Measurements from ENCODE around the gene FUT7. TPM values are rescaled to one million over a fixed set of nuclear protein-coding genes. Genes with fewer than 3 reads are reported as not detected.

FUT7 gene
- total RNA-seq, 1 donor from 2014 or later, result not detected

DNA sequence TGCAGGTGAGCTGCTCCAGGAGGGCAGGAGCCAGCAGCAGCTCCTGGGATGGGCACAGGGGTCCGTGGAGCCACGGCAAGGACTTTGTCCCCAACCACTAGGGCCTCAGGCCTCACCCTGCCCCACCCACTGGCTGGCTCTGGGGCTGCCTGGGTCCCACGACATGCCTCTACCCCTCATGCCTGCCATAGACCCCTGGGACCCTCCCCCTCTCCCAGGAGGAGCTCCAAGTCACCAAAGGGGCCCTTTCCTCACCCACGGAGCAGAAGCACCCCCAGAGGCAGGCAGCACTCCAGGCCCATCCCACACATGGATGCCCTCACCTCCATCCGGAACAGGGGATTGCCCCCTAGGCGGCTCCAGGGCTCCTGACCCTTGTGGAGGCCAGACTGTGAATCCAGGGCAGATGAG lies 10.3 kb downstream of the FUT7 start:
- H3K27me3 Mint-ChIP-seq (ENCODE audit: low read depth), result no peaks in the 10 kb centered on the region
- intact Hi-C loops (cut with micrococcal nuclease), result no loop called here
- no peaks in the 10 kb centered on the region for H3K9me3 Mint-ChIP-seq
- no peak overlapping the region for H3K27ac Mint-ChIP-seq
- DNase-seq (ENCODE audit: low spot score), result no peak
- H3K36me3 Mint-ChIP-seq (ENCODE audit: low read depth), result no peaks in the 10 kb centered on the region
- H3K4me3 Mint-ChIP-seq (ENCODE audit: low read depth), result no peak overlapping the region
- H3K4me1 Mint-ChIP-seq (ENCODE audit: low read depth), result no peaks in the 10 kb centered on the region

DNA sequence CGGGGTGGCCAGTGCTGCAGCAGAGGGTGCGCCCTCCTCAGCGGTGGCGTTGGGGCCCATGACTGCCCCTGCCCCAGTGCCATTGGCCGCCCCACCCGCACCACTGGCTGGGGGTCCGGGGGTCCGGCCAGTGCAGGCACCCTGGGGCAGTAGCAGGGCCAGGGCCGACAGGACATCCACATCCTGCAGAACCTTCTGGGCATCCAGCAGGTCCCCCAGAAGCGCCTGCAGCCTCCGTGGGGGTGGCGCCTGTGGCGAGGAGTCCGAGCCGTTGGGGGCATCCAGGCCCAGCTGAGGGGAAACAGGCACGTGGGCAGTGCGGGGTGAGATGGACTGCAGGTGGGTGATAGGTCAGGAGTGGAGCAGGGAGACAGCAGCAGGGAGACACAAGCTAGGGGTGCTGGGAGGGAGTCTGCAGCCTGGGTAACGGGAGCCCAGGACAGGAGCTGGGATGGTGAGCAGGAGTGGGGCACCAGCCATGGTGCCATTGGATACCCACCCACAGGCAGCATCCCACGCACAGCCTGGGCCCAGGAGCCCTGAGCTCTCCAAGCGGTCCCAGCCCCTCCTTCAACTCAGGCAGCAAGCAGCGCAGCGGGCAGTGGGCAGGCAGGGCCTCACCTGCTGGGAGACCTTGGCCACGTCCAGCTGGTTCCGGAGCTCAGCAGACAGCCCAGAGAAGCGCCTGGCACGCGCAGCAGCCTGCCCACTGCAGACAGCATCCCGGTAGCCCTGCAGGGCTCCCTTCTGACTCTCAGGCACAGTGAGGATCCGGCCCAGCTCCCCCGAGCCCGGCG lies 10.9 kb downstream of the FUT7 start:
- H3K36me3 Mint-ChIP-seq (ENCODE audit: low read depth), result no peaks in the 10 kb centered on the region
- no peak overlapping the region for H3K27ac Mint-ChIP-seq
- DNase-seq (ENCODE audit: low spot score), result no peak
- no peaks in the 10 kb centered on the region for H3K9me3 Mint-ChIP-seq
- no peaks in the 10 kb centered on the region for H3K4me1 Mint-ChIP-seq (ENCODE audit: low read depth)
- H3K27me3 Mint-ChIP-seq (ENCODE audit: low read depth), result no peaks in the 10 kb centered on the region
- intact Hi-C loops (cut with micrococcal nuclease), result no loop called here
- no peak overlapping the region for H3K4me3 Mint-ChIP-seq (ENCODE audit: low read depth)

DNA sequence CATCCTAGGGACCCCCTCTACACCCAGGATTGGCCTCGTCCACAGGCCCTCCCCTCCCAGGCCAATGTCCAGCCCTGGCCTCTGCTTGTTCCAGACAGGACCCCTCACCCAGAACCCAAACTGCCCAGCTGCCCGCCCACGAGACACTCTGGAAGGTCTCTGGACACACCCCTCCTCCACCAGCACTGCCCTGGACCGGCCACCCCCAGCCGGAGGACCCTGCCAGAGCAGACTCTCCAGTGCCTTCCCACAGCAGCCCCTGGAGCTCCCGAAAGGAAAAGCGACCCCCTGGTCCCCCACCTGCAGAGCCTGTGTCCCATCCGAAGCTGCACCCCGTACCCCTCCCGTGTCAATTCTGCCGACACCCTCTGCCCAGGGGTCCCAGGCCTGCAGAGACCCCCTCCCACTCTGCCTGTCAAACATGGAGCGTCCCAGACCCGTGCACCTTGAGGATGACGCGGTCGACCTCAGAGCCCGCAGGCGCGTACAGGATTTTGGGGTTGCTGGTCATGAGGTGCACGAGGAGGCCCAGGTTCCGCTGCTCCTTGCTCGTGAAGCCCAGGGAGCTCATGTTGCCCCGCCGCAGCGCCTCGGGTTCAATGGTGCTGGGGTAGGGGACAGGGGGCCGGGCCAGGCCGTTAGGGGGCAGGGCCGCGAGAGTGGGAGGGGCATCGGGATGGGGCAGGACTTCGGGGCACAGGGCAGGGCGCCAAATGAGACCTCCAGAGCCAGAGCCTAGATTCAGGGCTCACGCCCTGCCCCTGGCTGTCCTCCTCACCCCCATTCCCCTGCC lies 11.8 kb downstream of the FUT7 start:
- H3K27me3 Mint-ChIP-seq (ENCODE audit: low read depth), result no peaks in the 10 kb centered on the region
- no peaks in the 10 kb centered on the region for H3K4me1 Mint-ChIP-seq (ENCODE audit: low read depth)
- DNase-seq (ENCODE audit: low spot score), result no peak
- no peak overlapping the region for H3K4me3 Mint-ChIP-seq (ENCODE audit: low read depth)
- H3K9me3 Mint-ChIP-seq, result no peaks in the 10 kb centered on the region
- no peak overlapping the region for H3K27ac Mint-ChIP-seq
- intact Hi-C loops (cut with micrococcal nuclease), result no loop called here
- H3K36me3 Mint-ChIP-seq (ENCODE audit: low read depth), result no peaks in the 10 kb centered on the region

DNA sequence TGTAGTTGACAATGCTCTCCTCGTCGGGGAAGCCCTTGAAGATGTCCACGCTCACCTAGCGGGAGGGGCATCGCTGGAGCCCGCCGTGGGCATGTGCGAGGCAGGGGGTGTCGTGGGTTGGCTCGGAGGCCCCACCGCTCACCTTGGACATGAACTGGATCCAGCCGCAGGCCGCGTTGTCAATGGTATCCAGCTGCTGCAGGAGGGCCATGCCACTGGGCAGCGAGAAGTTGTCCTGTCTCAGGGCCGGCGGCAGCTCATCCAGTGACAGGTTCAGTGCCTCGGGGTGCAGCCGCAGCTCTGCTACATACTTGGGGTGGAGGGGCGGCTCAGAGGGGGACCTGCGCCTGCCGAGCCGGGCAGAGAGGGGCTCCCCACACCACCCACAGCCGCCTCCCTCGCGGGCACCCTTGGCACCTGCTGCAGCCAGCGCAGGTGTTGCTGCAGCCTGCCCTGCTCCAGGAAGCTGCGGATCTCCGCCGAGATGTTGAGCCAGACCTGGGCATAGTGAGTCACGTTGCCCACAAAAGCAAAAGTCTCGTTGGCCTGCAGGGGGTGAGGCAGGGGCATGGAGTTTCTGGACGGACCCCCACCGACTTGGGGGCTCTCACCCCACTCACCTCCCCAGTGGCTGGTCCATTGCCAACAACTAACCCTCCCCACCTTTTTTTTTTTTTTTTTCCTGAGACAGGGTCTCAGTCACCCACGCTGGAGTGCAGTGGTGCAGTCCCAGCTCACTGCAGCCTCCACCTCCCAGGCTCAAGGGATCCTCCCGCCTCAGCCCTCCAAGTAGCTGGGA lies 12.9 kb downstream of the FUT7 start:
- Mint-ChIP-seq H3K36me3 (ENCODE audit: low read depth) (no peaks in the 10 kb centered on the region), H3K9me3 (no peaks in the 10 kb centered on the region), H3K27me3 (ENCODE audit: low read depth) (no peaks in the 10 kb centered on the region), H3K4me1 (ENCODE audit: low read depth) (no peaks in the 10 kb centered on the region), H3K27ac (no peak overlapping the region), H3K4me3 (ENCODE audit: low read depth) (no peak overlapping the region)
- intact Hi-C loops (cut with micrococcal nuclease), result no loop called here
- no peak for DNase-seq (ENCODE audit: low spot score)

DNA sequence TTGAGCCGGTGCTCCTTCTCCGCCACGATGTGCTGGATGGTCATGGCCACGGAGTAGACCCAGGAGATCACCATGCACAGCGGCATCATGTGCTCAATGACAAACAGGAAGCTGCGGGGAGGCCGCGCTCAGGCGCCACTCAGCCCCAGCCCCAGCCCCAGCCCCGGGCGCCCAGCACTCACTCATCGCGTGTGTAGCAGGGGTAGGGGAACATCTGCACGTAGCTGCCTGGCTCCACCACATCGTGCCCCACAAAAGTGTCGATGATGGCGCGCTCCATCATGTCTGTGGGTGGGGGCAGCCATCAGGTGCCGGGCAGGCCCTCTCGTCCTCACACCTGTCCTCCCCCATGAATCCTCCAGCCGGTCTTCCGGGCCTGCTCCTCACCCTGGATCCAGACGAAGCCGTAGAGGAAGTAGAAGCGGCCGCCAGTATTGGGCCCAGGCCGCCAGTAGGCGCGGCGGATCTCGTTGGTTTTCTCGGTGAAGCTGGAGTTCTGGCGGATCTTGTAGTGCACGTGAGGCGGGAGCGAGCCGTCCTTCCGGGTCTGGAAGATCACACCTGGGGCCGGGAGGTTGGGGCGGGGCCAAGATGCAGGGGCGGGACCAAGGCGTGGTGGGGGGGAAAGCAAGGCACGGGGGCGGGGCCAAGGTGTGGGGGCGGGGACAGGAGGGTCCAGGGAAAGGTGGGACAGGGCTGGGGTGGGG lies 13.9 kb downstream of the FUT7 start:
- H3K27me3 Mint-ChIP-seq (ENCODE audit: low read depth), result no peaks in the 10 kb centered on the region
- H3K27ac Mint-ChIP-seq, result no peak overlapping the region
- H3K4me1 Mint-ChIP-seq (ENCODE audit: low read depth), result no peaks in the 10 kb centered on the region
- intact Hi-C loops (cut with micrococcal nuclease), result no loop called here
- H3K9me3 Mint-ChIP-seq, result no peaks in the 10 kb centered on the region
- H3K36me3 Mint-ChIP-seq (ENCODE audit: low read depth), result no peaks in the 10 kb centered on the region
- no peak for DNase-seq (ENCODE audit: low spot score)
- no peak overlapping the region for H3K4me3 Mint-ChIP-seq (ENCODE audit: low read depth)

DNA sequence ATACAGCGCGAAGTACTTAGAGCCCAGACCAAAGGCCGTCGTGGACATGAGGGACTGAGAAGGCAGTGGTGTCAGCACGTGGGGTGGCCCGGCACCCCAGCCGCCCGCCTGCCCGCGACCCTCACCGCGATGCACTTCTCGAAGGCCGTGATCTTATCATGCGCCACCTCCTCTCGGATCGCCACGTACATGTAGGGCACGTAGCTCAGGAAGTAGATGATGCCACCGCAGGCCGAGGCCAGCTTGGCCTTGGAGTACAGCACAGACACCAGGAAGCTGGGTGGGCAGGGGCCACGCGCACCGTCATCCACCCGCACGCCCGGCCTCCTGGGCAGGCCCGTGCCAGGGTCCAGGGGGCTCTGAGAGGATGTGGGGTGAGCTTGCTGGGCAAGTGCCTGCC lies 14.8 kb downstream of the FUT7 start:
- no peaks in the 10 kb centered on the region for H3K36me3 Mint-ChIP-seq (ENCODE audit: low read depth)
- no peak overlapping the region for H3K27ac Mint-ChIP-seq
- DNase-seq (ENCODE audit: low spot score), result no peak
- H3K9me3 Mint-ChIP-seq, result no peaks in the 10 kb centered on the region
- H3K4me3 Mint-ChIP-seq (ENCODE audit: low read depth), result no peak overlapping the region
- intact Hi-C loops (cut with micrococcal nuclease), result no loop called here
- H3K4me1 Mint-ChIP-seq (ENCODE audit: low read depth), result no peaks in the 10 kb centered on the region
- no peaks in the 10 kb centered on the region for H3K27me3 Mint-ChIP-seq (ENCODE audit: low read depth)

DNA sequence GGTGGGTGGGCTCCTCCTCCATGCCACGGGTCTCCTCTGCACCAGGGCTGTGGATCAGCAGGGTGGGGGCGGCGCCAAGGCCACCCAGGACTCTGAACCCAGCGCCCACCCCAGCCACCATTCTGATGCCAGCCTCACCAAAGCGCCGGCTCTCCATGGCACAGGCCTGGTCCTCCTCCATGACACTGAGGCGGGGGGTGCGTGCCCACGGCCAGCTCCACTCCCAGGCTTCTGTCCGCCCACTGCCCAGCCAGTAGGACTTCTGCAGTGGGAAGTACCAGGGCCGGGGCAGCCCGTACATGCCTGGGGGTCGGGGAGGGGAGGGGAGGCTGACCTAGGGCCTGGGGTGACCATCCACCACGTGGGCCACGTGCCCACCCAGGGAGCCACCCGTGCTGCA lies 15.5 kb downstream of the FUT7 start:
- DNase-seq (ENCODE audit: low spot score), result no peak
- H3K27ac Mint-ChIP-seq, result no peak overlapping the region
- H3K4me1 Mint-ChIP-seq (ENCODE audit: low read depth), result no peaks in the 10 kb centered on the region
- H3K27me3 Mint-ChIP-seq (ENCODE audit: low read depth), result no peaks in the 10 kb centered on the region
- H3K9me3 Mint-ChIP-seq, result no peaks in the 10 kb centered on the region
- H3K4me3 Mint-ChIP-seq (ENCODE audit: low read depth), result no peak overlapping the region
- intact Hi-C loops (cut with micrococcal nuclease), result no loop called here
- no peaks in the 10 kb centered on the region for H3K36me3 Mint-ChIP-seq (ENCODE audit: low read depth)

DNA sequence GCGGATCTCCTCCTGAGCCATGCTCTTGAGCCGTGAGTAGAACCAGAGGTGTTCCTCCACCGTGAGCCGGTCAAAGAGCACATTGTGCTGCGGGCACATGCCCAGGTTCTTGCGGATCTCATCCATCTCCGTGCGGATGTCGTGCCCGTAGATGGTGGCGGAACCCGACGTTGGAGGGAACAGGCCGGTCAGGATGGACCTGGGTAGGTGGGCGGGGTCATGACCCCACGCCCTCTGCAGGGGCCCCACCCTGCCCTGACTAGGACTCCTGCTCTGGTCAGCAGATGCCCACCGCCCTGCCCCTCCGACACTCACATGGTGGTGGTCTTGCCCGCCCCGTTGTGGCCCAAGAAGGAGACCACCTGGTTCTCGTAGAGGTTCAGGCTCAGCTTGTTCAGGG lies 15.9 kb downstream of the FUT7 start:
- Mint-ChIP-seq H3K4me1 (ENCODE audit: low read depth) (no peaks in the 10 kb centered on the region), H3K4me3 (ENCODE audit: low read depth) (no peak overlapping the region), H3K27ac (no peak overlapping the region), H3K9me3 (no peaks in the 10 kb centered on the region), H3K36me3 (ENCODE audit: low read depth) (no peaks in the 10 kb centered on the region), H3K27me3 (ENCODE audit: low read depth) (no peaks in the 10 kb centered on the region)
- DNase-seq (ENCODE audit: low spot score), result no peak
- intact Hi-C loops (cut with micrococcal nuclease), result no loop called here

DNA sequence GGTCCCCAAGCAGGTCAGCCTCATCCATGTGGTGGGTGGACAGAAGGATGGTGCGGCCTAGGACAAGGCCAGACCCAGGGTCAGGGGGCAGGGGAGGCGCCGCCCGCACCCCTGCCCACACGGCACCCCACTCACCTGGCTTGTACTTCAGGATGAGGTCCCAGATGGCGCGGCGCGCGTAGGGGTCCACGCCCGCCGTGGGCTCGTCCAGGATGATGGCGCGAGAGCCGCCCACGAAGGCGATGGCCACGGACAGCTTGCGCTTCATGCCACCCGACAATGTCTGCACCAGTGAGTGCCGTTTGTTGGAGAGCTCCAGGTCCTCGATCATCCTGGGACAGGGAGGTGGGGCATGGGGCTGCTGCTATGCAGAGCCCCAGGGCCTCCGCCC lies 16.4 kb downstream of the FUT7 start:
- DNase-seq (ENCODE audit: low spot score), result no peak
- Mint-ChIP-seq H3K9me3 (no peaks in the 10 kb centered on the region), H3K36me3 (ENCODE audit: low read depth) (no peaks in the 10 kb centered on the region), H3K4me3 (ENCODE audit: low read depth) (no peak overlapping the region), H3K27ac (no peak overlapping the region), H3K4me1 (ENCODE audit: low read depth) (no peaks in the 10 kb centered on the region), H3K27me3 (ENCODE audit: low read depth) (no peaks in the 10 kb centered on the region)
- intact Hi-C loops (cut with micrococcal nuclease), result no loop called here

DNA sequence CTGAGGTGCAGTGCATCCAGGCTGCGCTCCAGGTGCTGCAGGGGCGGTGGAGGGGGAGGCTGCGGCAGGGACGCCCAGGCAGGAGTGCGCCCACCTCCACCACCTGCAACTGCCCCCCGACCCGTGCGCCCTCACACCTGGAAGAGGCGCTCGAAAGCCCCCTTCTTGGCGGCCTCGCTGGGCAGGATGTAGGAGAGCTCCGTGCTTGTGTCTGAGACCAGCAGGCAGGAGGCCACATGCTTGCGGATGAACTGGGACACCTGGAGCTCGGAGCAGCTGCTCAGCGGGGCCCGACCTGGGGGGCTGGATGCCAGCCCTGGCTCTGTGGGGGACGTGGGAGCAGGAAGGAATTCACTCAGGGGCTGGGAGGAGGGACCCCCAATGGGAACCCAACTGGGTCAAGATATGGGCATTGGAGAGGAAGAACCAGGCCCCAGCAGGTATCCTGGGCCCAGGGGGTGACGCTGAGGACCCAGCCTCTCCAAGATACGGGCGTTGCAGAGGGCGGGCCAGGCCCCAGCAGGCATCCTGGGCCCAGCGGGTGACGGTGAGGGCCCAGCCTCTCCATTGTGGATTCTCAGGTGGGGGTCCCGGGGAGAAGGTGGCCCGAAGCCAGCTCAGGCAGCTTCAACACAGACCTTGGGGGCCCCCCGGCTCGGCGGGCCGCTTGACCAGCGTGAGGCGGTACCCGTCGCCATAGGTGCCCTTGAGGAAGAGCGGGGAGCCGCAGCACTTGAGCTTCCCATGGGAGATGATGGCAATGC lies 16.9 kb downstream of the FUT7 start:
- H3K27me3 Mint-ChIP-seq (ENCODE audit: low read depth), result no peaks in the 10 kb centered on the region
- no peaks in the 10 kb centered on the region for H3K36me3 Mint-ChIP-seq (ENCODE audit: low read depth)
- no peak for DNase-seq (ENCODE audit: low spot score)
- H3K9me3 Mint-ChIP-seq, result no peaks in the 10 kb centered on the region
- H3K4me1 Mint-ChIP-seq (ENCODE audit: low read depth), result no peaks in the 10 kb centered on the region
- no peak overlapping the region for H3K4me3 Mint-ChIP-seq (ENCODE audit: low read depth)
- no peak overlapping the region for H3K27ac Mint-ChIP-seq
- intact Hi-C loops (cut with micrococcal nuclease), result no loop called here

DNA sequence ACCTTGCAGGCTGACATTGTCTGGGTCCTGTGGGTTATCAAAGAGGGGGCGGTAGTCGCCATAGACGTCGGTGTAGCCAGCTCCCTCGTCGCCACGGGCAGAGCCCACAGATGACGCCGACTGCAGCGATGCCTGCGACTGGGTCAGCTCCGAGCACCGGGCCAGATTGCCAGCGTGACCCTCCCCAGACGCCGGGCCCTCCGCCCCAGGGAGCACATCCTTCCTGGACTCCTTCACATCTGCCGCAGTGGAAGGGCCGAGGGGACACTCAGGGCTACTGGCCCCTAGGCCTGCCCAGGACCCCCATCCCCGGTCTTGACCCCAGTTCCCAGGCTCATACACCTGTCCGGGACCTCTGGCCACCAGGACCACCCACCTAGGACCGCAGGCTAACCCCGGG lies 17.7 kb downstream of the FUT7 start:
- H3K27ac Mint-ChIP-seq, result no peak overlapping the region
- no peak for DNase-seq (ENCODE audit: low spot score)
- no peaks in the 10 kb centered on the region for H3K27me3 Mint-ChIP-seq (ENCODE audit: low read depth)
- no peaks in the 10 kb centered on the region for H3K9me3 Mint-ChIP-seq
- intact Hi-C loops (cut with micrococcal nuclease), result no loop called here
- no peaks in the 10 kb centered on the region for H3K36me3 Mint-ChIP-seq (ENCODE audit: low read depth)
- no peaks in the 10 kb centered on the region for H3K4me1 Mint-ChIP-seq (ENCODE audit: low read depth)
- H3K4me3 Mint-ChIP-seq (ENCODE audit: low read depth), result no peak overlapping the region

DNA sequence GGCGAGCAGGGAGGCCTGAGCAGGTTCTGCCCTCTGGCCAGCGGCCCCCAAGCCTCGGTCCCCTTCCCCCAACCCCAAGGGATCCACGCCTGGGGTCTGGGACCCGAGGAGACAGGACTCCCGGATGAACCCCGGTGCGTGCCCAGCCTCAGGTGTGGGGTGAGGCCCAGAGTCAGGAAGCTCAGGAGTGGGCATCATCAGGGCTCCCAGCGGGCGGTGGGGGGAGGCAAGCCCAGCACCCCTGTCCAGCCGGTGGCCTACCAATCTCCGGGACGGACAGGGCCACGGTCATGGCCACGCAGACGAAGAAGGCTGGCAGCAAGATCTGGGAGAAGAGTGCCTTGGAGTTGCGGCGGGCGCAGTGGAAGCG lies 18.3 kb downstream of the FUT7 start:
- intact Hi-C loops (cut with micrococcal nuclease), result no loop called here
- no peaks in the 10 kb centered on the region for H3K9me3 Mint-ChIP-seq
- no peaks in the 10 kb centered on the region for H3K27me3 Mint-ChIP-seq (ENCODE audit: low read depth)
- no peaks in the 10 kb centered on the region for H3K36me3 Mint-ChIP-seq (ENCODE audit: low read depth)
- no peak for DNase-seq (ENCODE audit: low spot score)
- H3K4me3 Mint-ChIP-seq (ENCODE audit: low read depth), result no peak overlapping the region
- no peak overlapping the region for H3K27ac Mint-ChIP-seq
- no peaks in the 10 kb centered on the region for H3K4me1 Mint-ChIP-seq (ENCODE audit: low read depth)

All from activated T-helper 2 cell treated with anti-CD3 and anti-CD28 coated beads, Interferon-gamma antibody, Interleukin-2, Interleukin-4, amounts not matched to agents 10 μg/mL and 5 μg/mL and 100 μg/mL, durations not matched to agents 14 hours and 24 hours and 36 hours (primary cell).